HepG2 (cell line): ENCODE data around the gene MYOM1.

Source experiments
- CTCF ChIP-seq: sonication (generic); formaldehyde crosslinking; IDR thresholded peaks from 2 replicates; pipeline ENCODE4 v1.5.0; 2020; ENCODE audit warnings: mild to moderate bottlenecking, missing genetic modification reagents, moderate library complexity
- EP300 ChIP-seq, 3 experiments: sonication (generic) in 1 of 3; formaldehyde crosslinking in 1 of 3; IDR thresholded peaks; 2 replicates each; pipeline versions ENCODE4 v1.5.1 to v1.6.1; 2011 to 2020; ENCODE audit warnings: low read depth in 2 of 3, low read length in 2 of 3, borderline replicate concordance in 1 of 3, improper control_type of control experiment in 1 of 3, mild to moderate bottlenecking in 1 of 3, missing genetic modification reagents in 1 of 3, moderate library complexity in 1 of 3
- PLSCR1 ChIP-seq: sonication (generic); formaldehyde crosslinking; IDR thresholded peaks from 2 replicates; pipeline ENCODE4 v1.5.0; 2020; ENCODE audit warnings: missing genetic modification reagents, mild to moderate bottlenecking, borderline replicate concordance
- SIN3A ChIP-seq: IDR thresholded peaks from 2 replicates; pipeline ENCODE4 v1.6.1; 2011; ENCODE audit warnings: low read depth, mild to moderate bottlenecking, control low read depth, low read length, borderline replicate concordance
- ZNF761 ChIP-seq: sonication (generic); formaldehyde crosslinking; conservative IDR thresholded peaks from 2 replicates; pipeline ENCODE4 v1.4.0; 2020; ENCODE audit warnings: mild to moderate bottlenecking, missing genetic modification reagents

GRCh38 chr18:3059272-3059671, 160.5 kb downstream of the MYOM1 start:
- TF ChIP-seq ZNF761 (CRISPR knock-in tag), result no peak
- TF ChIP-seq CTCF (CRISPR knock-in tag), result no peak
- peak in 1 of 2 experiments; percentile 49; a peak in 1 of 4 replicates for TF ChIP-seq EP300 (IDR thresholded peaks at IDR 0.05; ENCODE audit: low read depth in 2 of 2, low read length in 2 of 2)
- no peak for TF ChIP-seq EP300 (CRISPR knock-in tag; IDR thresholded peaks at IDR 0.05; ENCODE audit: borderline replicate concordance)
- TF ChIP-seq PLSCR1 (CRISPR knock-in tag), result no peak
- TF ChIP-seq SIN3A, result no peak
